GM18517 (cell line): ENCODE results near the gene MYO1B.

ENCODE experiments used
- ATAC-seq: cut with Tn5 transposase; IDR thresholded peaks from one replicate; pipeline ENCODE4 v1.9.1; 2021; ENCODE audit warnings: mild to moderate bottlenecking, moderate library complexity; ENCODE audit not compliant: unreplicated experiment

MYO1B gene

GRCh38 chr2:191245046-191245868 is at the start of gene MYO1B:
TSS of gene MYO1B (plus strand) at chr2:191245404. CDS start at chr2:191276896, 31,492 bp downstream.
- ATAC-seq, result peak; percentile 43

- no peak for ATAC-seq
These were observed 48.1 kb upstream of the MYO1B start for GRCh38 chr2:191197096-191197495.

GRCh38 chr2:191198271-191198670 is 46.9 kb upstream of the MYO1B start:
- no peak for ATAC-seq

DNA sequence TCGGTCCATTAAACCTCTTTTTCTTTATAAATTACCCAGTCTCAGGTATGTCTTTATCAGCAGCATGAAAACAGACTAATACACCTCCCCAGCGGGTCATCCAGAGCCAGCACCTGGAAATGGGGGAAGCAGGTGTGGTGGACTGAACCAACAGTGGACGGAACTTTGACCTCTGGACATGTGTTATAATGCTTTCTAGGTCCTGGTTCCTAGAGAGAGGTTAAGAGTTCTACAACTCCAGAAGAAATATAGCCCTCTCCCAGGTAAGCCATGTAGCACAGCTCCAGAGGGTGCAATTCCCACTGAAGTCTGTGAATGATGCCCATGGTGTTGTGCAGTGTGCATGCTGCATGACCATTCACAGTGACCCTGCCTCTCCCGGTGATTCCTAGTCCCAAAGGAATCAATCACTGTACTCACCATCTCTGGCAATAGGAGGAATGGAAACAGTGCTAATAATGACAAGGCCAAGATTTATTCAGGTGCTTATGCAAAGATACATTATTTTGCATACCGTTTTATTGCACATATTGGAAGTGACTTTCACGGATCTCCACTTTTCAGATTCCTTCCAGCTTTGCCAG is 45.2 kb upstream of the MYO1B start:
- ATAC-seq, result no peak

- ATAC-seq, result no peak
These were observed 44.3 kb upstream of the MYO1B start for GRCh38 chr2:191200910-191201309.

DNA sequence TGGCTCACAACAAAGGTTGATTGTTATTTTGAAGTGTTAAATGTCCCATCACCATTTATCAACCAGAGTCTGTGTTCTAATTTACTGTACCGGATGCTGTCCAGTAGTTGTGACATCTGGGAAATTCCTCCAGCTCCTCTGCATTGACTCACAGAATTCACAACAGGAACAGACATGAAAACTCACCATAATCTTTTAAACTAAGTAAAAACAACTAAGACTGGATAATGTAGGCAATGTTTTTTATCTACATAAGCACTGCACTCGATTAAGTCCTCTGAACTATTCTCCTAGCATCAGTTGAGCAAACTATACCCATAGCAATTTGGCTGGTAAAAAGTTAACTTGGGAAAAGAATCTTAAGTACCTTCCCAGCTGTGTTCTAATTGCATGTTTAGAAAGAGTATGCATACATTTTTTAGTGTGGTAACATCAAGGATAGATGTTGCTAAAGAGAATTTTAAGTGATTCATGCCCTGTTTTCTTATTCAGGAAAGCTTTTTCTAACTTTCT is 42.9 kb upstream of the MYO1B start:
- no peak for ATAC-seq

- no peak for ATAC-seq
These were observed 42.3 kb upstream of the MYO1B start for GRCh38 chr2:191202881-191203397.

DNA sequence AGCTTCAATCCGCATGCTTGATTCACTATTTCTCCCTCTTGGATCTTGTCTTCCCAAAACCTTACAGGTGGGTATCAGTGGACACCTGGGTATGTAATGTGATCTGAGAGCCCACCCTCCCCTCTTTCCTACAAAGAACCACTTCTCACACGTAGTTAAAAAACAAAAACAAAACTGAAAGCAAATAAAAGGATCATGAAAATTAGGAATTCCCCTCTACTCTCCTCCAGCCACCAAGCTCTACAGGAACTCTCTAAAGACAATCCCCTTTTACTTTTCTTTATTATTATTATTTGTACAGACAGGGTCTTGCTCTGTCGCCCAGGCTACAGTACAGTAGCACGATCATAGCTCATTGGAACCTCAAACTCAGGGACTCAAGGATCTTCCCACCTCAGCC is 40.8 kb upstream of the MYO1B start:
- peak; percentile 78 for ATAC-seq

DNA sequence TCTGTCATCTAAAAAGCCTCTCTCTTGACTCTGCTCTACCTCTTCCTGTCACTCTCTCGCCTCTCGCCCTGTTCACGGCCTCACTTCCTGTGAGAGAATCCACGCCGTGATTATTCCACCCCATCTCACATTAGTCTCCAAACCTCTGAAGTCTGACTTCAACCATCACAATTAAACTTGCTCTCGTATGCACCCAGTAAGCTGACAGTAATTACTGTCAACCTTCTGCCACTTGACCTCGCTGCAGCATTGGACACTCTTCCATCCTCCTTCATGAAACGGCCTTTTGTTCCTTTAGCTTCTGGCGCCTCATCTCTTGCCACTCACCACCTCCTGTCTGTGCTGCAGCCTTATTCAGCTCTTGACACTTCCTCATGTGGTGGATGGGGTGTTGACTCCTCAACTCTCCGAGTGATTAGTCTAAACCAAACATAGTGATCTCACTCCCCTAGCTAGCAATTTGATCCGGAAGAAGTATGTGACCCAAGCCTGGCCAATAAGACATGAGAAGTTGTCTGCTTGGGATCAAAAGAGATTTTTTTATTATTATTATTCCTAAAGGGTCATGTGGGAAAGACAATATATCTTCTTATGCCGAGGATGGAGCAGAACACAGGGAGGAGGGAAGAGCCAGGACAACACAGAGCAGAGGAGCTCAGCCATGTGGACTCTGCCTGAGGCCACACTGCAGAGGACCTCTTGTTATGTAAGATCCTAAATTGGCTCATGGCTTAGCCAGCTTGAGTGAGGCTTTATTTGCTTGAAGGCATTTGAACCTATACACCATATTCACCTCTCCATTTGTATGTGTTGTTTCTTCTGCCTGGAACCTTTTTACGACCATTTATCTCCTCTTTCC is 38.4 kb upstream of the MYO1B start:
- ATAC-seq, result no peak

GRCh38 chr2:191209340-191209739 is 35.9 kb upstream of the MYO1B start:
- ATAC-seq, result no peak

GRCh38 chr2:191212119-191212518 is 33.1 kb upstream of the MYO1B start:
- ATAC-seq, result no peak

- no peak for ATAC-seq
These were observed 31.9 kb upstream of the MYO1B start for GRCh38 chr2:191213333-191213732.

GRCh38 chr2:191215230-191215629 is 30.0 kb upstream of the MYO1B start:
- ATAC-seq, result no peak

DNA sequence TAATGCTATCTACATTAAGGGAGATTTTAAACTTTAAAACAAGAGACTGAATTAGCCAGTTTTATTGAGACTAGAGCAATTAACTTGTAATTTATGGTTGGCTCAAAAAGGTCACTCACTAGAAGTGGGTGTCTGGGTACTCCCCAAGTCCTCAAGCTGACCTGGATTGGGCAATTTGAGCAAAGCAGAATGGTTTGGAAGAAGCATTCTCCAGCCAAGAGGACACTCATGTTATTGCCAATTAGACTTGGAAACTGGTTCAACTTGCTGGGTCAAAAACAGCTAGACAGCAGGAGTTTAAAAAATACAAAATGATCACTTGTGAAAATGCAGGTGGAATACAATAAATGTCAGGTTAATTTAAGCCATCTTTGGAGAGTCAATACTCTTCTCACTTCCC is 29.5 kb upstream of the MYO1B start:
- ATAC-seq, result no peak

DNA sequence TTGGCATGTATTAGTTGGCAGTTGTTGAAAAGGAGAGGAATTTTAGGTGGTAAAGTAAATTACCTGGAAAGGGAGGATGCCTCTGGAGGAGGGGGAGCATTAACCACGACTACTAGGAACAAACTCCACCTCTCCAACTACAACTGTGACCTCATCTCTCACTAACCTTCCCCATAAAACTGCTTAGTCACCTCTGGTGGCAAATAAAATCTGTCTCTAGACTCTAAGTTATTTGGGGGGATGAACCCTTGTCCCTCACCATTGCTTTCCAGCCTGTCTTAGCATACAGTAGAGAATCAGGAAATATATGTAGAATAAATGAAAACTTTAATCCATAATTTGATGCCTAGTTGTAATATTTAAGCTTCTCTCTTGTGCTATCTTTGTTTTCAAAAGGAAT is 27.6 kb upstream of the MYO1B start:
- no peak for ATAC-seq

- no peak for ATAC-seq
These were observed 26.8 kb upstream of the MYO1B start for GRCh38 chr2:191218292-191218898.

- peak; percentile 87 for ATAC-seq
These were observed 24.5 kb upstream of the MYO1B start for GRCh38 chr2:191220671-191221070.

GRCh38 chr2:191221666-191222065 is 23.5 kb upstream of the MYO1B start:
- no peak for ATAC-seq

- no peak for ATAC-seq
These were observed 22.7 kb upstream of the MYO1B start for GRCh38 chr2:191222507-191222906.

DNA sequence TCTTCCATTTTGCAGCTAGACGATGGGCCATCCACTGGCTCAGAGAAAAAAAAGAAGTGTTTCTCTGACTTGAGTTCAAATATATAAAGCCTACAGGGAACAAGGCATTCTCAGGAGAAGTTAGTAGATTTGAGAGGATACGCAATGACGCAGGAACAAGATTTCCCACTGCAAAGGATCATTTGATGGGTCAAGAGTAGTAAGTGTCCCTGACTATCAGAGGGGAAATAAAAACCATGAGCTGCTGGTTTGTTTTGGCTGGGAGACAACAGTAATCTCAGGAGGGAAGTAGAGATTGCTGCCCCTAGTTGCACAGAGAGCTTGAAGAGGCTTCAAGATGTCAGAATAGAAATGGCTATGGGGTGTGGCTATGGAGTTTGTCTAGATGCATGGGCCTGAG is 22.3 kb upstream of the MYO1B start:
- no peak for ATAC-seq

- ATAC-seq, result no peak
These were observed 20.1 kb upstream of the MYO1B start for GRCh38 chr2:191225126-191225525.
